SK-N-MC (cell line): ENCODE measurements around the gene KRT80.

Source experiments
- EZH2 ChIP-seq: fragments of 200-600 bp; sonication (generic); IDR thresholded peaks from one replicate; pipeline ENCODE4 v1.6.1; 2017; ENCODE audit warnings: antibody characterized with exemption
- POLR2AphosphoS5 ChIP-seq: IDR thresholded peaks from 2 replicates; pipeline ENCODE4 v1.6.1; 2012; ENCODE audit warnings: mild to moderate bottlenecking, low read depth, low read length, borderline replicate concordance

GRCh38 chr12:52199294-52199919, 7.6 kb upstream of the KRT80 start:
- TF ChIP-seq POLR2AphosphoS5: no peak
- no peak for TF ChIP-seq EZH2
